GM12865 (cell line): ENCODE data around the gene CAPS2.
A peak's percentile ranks its signal among the peaks of the same experiment; 100 is the strongest.

ENCODE experiments used
- DNase-seq: peaks from one replicate; pipeline ENCODE4 v3.0.0; 2010; ENCODE audit warnings: low read depth
- H3K4me3 ChIP-seq: 2 replicates; pipeline ENCODE4 v1.5.1; 2011; ENCODE audit warnings: mild to moderate bottlenecking, low read depth, low read length, control low read depth
- TF ChIP-seq, protein P1 (sequence below): IDR thresholded peaks from 2 replicates; pipeline ENCODE4 v1.5.1; 2011; ENCODE audit warnings: low read length, control low read depth, low read depth, inconsistent platforms; ENCODE audit not compliant: insufficient read depth; ENCODE audit errors: missing control alignments

CAPS2 gene

DNA sequence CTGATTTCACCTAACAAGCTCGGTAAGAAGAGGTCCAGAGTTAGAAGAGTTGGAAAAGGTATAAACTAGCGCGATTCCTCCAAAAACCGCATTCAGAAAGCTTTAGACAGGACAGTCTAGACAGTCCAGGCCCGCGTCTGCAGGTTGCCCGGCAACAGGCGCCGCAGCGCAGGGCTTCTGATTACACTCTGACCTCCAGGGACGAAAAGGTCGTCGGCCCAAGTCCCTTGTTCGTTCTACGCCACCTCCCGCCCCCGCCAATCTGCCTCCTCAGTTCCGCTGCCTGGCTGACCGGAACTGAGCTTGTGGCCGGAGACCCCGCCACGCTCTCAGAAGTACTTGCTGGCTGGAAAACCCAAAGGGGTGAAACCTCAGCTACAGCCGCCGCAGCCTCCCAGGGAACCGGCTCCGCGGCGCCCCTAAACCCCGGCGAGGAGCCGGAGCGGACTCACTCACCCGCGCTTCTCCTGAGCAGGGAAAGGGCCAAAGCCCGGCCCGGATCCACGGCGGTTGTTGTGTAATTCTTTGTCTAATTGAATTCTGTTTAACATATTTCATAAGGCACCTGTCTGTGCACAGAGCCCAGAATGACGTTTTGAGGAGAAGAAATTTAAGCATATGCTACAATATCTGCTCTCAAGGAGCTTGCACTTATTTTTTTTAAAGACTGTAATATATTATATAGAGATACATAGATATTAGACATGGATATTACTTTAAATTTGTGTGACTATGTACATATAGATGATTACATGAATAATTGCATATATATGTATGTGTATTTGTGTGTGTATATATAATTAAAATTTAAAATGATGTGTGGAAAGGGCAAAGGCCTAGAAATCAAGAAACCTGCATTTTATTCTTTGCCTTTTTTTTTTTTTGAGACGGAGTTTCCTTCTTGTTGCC is at the start of gene CAPS2:
Gene CAPS2 (minus strand): TSS at position 407 of the 909 bp plus-strand sequence. CDS start 3,826 bp downstream, outside the sequence.
- peak; percentile 90 for DNase-seq
- H3K4me3 ChIP-seq, result peak within 1 kb of the TSS; percentile 74
- TF ChIP-seq, protein P1, sequence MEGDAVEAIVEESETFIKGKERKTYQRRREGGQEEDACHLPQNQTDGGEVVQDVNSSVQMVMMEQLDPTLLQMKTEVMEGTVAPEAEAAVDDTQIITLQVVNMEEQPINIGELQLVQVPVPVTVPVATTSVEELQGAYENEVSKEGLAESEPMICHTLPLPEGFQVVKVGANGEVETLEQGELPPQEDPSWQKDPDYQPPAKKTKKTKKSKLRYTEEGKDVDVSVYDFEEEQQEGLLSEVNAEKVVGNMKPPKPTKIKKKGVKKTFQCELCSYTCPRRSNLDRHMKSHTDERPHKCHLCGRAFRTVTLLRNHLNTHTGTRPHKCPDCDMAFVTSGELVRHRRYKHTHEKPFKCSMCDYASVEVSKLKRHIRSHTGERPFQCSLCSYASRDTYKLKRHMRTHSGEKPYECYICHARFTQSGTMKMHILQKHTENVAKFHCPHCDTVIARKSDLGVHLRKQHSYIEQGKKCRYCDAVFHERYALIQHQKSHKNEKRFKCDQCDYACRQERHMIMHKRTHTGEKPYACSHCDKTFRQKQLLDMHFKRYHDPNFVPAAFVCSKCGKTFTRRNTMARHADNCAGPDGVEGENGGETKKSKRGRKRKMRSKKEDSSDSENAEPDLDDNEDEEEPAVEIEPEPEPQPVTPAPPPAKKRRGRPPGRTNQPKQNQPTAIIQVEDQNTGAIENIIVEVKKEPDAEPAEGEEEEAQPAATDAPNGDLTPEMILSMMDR, result no peak

DNA sequence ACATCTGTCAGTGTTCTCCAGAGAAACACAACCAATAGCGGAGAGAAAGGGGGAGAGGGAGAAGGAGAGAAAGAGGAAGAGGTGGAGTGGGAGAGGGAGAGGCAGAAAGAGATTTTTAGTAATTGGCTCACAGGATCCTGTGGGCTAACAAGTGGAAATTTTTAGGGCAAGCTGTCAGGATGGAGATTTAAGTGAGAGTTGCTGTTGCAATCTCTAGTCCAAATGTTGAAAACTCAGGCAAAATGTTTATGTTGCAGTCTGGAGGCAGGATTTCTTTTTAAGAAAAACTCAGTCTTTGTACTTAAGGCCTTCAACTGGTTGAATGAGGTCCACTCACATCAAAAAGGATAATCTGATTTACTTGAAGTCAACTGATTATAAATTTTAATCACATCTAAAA is 48.2 kb upstream of the CAPS2 start:
- H3K4me3 ChIP-seq, result no peak overlapping the region
- TF ChIP-seq, protein P1, result no peak
- no peak for DNase-seq

DNA sequence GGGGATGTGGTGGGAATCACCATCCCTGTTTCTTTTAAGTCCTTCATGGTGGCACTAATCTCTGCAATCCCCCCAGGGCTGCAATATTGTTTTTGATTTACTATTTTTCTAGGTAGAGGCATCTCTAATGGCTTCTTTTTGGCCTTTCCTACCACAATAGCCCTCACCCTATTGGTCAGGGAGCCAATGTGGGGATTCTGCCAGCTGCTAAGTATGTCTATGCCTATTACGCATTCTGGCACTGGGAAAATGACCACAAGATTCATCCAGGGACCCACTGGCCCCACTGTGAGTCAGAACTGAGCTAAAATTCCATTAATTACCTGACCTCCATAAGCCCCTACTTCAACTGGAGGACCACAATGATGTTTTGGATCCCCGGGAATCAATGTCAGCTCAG is 44.8 kb upstream of the CAPS2 start:
- TF ChIP-seq, protein P1, result no peak
- H3K4me3 ChIP-seq, result no peak overlapping the region
- DNase-seq, result no peak

DNA sequence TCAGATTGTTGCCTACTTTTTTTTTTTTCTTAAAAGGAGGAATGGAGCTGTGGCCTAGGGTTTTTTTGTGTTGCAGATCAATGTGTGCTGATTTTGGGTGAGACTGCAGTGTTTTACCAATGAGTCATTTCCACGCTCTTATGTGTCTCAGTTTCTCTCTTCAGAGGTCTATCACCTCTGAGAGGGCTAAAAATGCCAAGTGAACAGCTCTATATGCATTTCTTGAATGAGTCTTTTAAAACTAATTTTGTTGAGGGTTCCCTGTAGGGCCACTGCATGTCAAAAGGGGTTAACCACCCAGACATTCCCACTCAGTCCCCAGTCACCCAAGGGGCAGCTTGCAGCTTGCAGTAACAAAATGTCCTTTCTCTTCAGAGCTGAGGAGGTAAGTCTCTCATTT is 36.5 kb upstream of the CAPS2 start:
- TF ChIP-seq, protein P1, result no peak
- DNase-seq, result peak; percentile 11
- H3K4me3 ChIP-seq, result no peak overlapping the region

DNA sequence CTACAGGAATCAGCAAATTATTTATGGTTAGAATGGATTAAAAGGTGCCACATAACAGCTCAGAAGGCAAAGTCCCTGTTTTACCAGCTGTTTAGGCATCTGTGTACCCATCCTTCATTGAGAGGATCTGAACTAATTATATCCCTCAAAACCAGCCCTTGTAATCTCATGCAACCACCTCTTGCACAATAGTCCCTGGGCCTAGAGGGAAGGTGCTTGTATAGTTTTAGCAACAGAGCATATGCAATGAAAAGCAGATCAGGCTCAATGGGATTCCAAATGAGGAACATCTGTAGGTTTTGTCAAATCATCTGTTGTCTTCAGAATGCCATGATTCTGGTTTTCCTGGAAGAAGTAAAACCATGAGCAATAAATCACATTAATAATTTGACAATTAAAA is 34.8 kb upstream of the CAPS2 start:
- no peak overlapping the region for H3K4me3 ChIP-seq
- DNase-seq, result no peak
- TF ChIP-seq, protein P1, result no peak

DNA sequence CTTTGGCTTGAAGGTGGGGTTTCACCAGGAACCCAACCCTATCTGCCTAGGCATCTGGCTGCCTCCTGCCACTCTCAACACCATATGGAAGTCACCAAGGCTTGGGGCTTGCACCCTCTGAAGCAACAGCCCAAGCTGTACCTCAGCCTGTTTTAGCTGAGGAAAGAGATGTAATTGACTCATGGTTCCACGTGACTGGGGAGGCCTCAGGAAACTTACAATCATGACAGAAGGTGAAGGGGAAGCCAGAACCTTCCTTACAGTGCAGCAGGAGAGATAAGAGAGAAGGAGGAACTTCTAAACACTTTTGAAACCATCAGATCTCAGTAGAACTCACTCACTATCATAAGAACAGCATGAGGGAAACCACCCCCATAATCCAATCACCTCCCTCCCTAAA is 31.3 kb upstream of the CAPS2 start:
- TF ChIP-seq, protein P1, result no peak

DNA sequence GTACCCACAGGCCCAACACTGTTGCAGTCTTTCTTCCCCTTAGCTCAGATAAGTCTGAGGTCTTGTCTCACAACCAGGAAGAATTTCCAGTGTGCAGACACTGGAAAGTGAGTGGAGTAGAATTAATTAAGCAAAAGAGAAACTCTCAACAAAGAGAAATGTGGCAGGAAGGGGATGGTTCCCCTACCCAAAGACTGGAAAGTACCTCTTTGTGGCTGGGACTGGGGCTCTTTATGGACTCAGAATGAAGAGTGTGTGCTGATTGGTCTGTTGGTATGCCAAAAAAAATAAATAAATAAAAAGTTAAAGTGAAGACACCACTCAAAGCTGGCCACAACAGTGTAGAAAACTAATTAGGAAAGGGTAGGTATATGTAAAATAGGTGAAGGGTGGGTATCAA is 30.8 kb upstream of the CAPS2 start:
- H3K4me3 ChIP-seq, result no peak overlapping the region
- peak; percentile 21 for DNase-seq
- TF ChIP-seq, protein P1, result no peak

More for the DNA sequence above, 31.3 kb upstream of the CAPS2 start:
- DNase-seq, result no peak
- no peak overlapping the region for H3K4me3 ChIP-seq
